BLaER1 treated with 17β-estradiol and CSF1 and Interleukin-3, amounts not matched to agents 10 nM and 100 nM (cell line): ENCODE measurements around the gene FKBP5.
"Not testable (repeated sequence)": the region's sequence is repeated elsewhere in the genome, so short reads cannot be mapped to it uniquely, and the experiment has no call there.

Source experiments
- H3K27ac ChIP-seq, 11 experiments: shearing (Covaris generic); formaldehyde crosslinking; 2 replicates each; pipeline ENCODE4 v1.8.1; 2022
- H3K27me3 ChIP-seq, 11 experiments: shearing (Covaris generic); formaldehyde crosslinking; 2 replicates each; pipeline ENCODE4 v1.8.1; 2022
- H3K36me3 ChIP-seq, 11 experiments: shearing (Covaris generic); formaldehyde crosslinking; 2 replicates each; pipeline ENCODE4 v1.8.1; 2022
- H3K4me1 ChIP-seq, 10 experiments: shearing (Covaris generic); formaldehyde crosslinking; 2 replicates each; pipeline ENCODE4 v1.8.1; 2022
- H3K4me2 ChIP-seq, 11 experiments: shearing (Covaris generic); formaldehyde crosslinking; 2 replicates each; pipeline ENCODE4 v1.8.1; 2022
- H3K4me3 ChIP-seq, 10 experiments: shearing (Covaris generic); formaldehyde crosslinking; 2 replicates each; pipeline ENCODE4 v1.8.1; 2022
- H3K9ac ChIP-seq, 11 experiments: shearing (Covaris generic); formaldehyde crosslinking; 2 replicates each; pipeline ENCODE4 v1.8.1; 2022
- H3K9me3 ChIP-seq, 11 experiments: shearing (Covaris generic); formaldehyde crosslinking; replicated peaks in 1 of 11; 2 replicates each; pipeline ENCODE4 v1.8.1; 2022
- H4K20me1 ChIP-seq, 11 experiments: shearing (Covaris generic); formaldehyde crosslinking; 2 replicates each; pipeline ENCODE4 v1.8.1; 2022
- Cebpa-rat ChIP-seq, 11 experiments: shearing (Covaris generic); IDR thresholded peaks; 2 replicates each; pipeline ENCODE4 v1.8.1; 2022

FKBP5 gene

DNA sequence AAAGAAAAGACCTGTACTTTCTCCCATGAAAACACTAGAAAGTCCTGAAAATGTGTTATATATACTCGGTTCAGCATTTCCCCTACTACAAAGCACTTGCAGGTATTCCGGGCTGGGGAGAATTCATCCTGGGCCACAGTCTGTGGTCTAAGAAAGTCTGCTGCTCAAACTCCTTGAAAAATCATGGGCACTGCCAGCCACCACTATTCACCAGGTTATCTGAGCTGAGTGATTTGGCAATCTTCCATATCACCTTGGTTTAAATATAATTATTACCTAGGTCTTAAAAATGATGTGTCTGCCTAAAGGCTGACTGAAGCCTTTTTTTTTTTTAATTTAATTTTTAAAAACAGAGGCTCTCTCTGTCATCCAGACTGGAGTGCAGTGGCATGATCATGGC lies 11.3 kb downstream of the FKBP5 start:
- no peak for TF ChIP-seq Cebpa-rat (IDR thresholded peaks at IDR 0.05)
- Histone ChIP-seq H3K4me2 (peak overlapping the region in 5 of 11 experiments; percentile 6 to 45 (median 9); a peak in 6 of 22 replicates), H3K9ac (no peak overlapping the region), H3K27me3 (no peaks in the 10 kb centered on the region), H3K4me1 (peaks cover 0 to 34% (median 13%) of the 10 kb centered on the region in 10 experiments; a peak in 12 of 20 replicates), H3K9me3 (no peaks in the 10 kb centered on the region), H3K4me3 (no peak overlapping the region), H3K36me3 (peaks cover 0 to 27% (median 9%) of the 10 kb centered on the region in 11 experiments; a peak in 15 of 22 replicates), H3K27ac (no peak overlapping the region), H4K20me1 (peaks cover 0 to 26% (median 5%) of the 10 kb centered on the region in 11 experiments; a peak in 6 of 22 replicates)

DNA sequence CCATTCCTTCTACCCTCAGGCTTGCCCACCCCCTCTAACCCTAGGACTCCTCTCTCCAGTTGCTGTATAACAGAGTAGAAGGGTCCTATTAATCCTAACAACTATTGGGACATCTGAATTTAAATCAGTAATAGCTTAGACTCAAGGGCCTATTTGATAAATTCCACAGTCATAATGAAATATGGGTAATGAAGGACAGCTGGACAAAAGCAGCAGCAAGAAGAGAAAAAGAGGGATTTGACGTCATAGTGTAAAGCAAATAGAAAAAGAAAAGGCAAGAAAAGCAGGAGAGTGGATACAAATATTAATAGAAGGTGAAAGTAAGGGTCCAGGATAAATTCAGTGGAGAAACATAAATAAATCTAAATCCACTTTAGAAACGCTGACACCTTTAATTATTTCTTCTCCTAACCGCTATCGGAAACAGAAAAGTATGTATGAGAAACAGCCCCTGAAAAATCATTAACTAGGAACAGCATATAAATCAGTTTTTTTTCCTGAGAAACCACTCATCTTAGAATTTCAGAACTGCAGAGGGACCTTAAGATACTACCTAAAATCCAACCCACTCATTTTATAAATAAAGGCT lies 12.8 kb downstream of the FKBP5 start:
- no peaks in the 10 kb centered on the region for H3K27me3 ChIP-seq
- no peak overlapping the region for H3K4me2 ChIP-seq
- H3K9ac ChIP-seq, result no peak overlapping the region
- H3K4me1 ChIP-seq, result peaks cover 0 to 41% (median 15%) of the 10 kb centered on the region in 10 experiments; a peak in 13 of 20 replicates
- peaks cover 0 to 20% (median 4%) of the 10 kb centered on the region in 11 experiments; a peak in 4 of 22 replicates for H4K20me1 ChIP-seq
- no peaks in the 10 kb centered on the region for H3K9me3 ChIP-seq
- peaks cover 0 to 32% (median 9%) of the 10 kb centered on the region in 11 experiments; a peak in 15 of 22 replicates for H3K36me3 ChIP-seq
- no peak for TF ChIP-seq Cebpa-rat (IDR thresholded peaks at IDR 0.05)
- no peak overlapping the region for H3K4me3 ChIP-seq
- no peak overlapping the region for H3K27ac ChIP-seq

GRCh38 chr6:35674594-35674993 lies 14.1 kb downstream of the FKBP5 start:
- H3K36me3 ChIP-seq, result peaks cover 0 to 30% (median 9%) of the 10 kb centered on the region in 11 experiments; a peak in 12 of 22 replicates
- no peaks in the 10 kb centered on the region for H3K9me3 ChIP-seq
- no peak for TF ChIP-seq Cebpa-rat (IDR thresholded peaks at IDR 0.05)
- no peak overlapping the region for H3K4me2 ChIP-seq
- no peak overlapping the region for H3K9ac ChIP-seq
- no peaks in the 10 kb centered on the region for H3K27me3 ChIP-seq
- H3K4me1 ChIP-seq, result peaks cover 8 to 53% (median 27%) of the 10 kb centered on the region in 10 experiments
- H3K27ac ChIP-seq, result no peak overlapping the region
- H3K4me3 ChIP-seq, result no peak overlapping the region
- peaks cover 0 to 20% (median 0%) of the 10 kb centered on the region in 11 experiments; a peak in 3 of 22 replicates for H4K20me1 ChIP-seq

- Histone ChIP-seq H3K27me3 (no peaks in the 10 kb centered on the region), H3K9ac (no peak overlapping the region), H3K4me1 (peaks cover 15 to 55% (median 35%) of the 10 kb centered on the region in 10 experiments), H3K4me3 (no peak overlapping the region), H3K36me3 (peaks cover 0 to 22% (median 2%) of the 10 kb centered on the region in 11 experiments; a peak in 8 of 22 replicates), H3K4me2 (peak overlapping the region in 5 of 11 experiments; percentile 21 to 57 (median 39); a peak in 7 of 22 replicates), H3K27ac (peak overlapping the region in 5 of 11 experiments; percentile 15 to 41 (median 20); a peak in 1 of 22 replicates), H3K9me3 (no peaks in the 10 kb centered on the region), H4K20me1 (peaks cover 0 to 14% (median 0%) of the 10 kb centered on the region in 11 experiments; a peak in 3 of 22 replicates)
- no peak for TF ChIP-seq Cebpa-rat (IDR thresholded peaks at IDR 0.05)
These were observed 15.0 kb downstream of the FKBP5 start for GRCh38 chr6:35673755-35674154.

- Histone ChIP-seq H3K4me1 (peaks cover 17 to 57% (median 38%) of the 10 kb centered on the region in 10 experiments), H3K36me3 (peaks cover 0 to 18% (median 0%) of the 10 kb centered on the region in 11 experiments; a peak in 5 of 22 replicates), H3K27ac (peak overlapping the region in 1 of 11 experiments; percentile 41; a peak in 1 of 22 replicates), H4K20me1 (peaks cover 0 to 11% (median 0%) of the 10 kb centered on the region in 11 experiments; a peak in 3 of 22 replicates), H3K4me2 (peak overlapping the region in 3 of 11 experiments; percentile 39 to 57 (median 50); a peak in 6 of 22 replicates)
- H3K9me3 ChIP-seq, H3K4me3 ChIP-seq, H3K27me3 ChIP-seq, H3K9ac ChIP-seq: not testable (repeated sequence)
These were observed 15.4 kb downstream of the FKBP5 start for GRCh38 chr6:35673284-35673666.

GRCh38 chr6:35670453-35670852 lies 18.3 kb downstream of the FKBP5 start:
- not testable (repeated sequence) for H3K4me3 ChIP-seq, H3K9me3 ChIP-seq, H3K27me3 ChIP-seq, H4K20me1 ChIP-seq
- H3K27ac ChIP-seq, result peak overlapping the region in 10 of 11 experiments; percentile 32 to 86 (median 82); a peak in 11 of 22 replicates
- H3K4me1 ChIP-seq, result peaks cover 33 to 67% (median 48%) of the 10 kb centered on the region in 10 experiments
- H3K4me2 ChIP-seq, result peak overlapping the region in 9 of 11 experiments; percentile 11 to 99 (median 83); a peak in 14 of 22 replicates
- H3K36me3 ChIP-seq, result peaks cover 0 to 18% (median 0%) of the 10 kb centered on the region in 11 experiments; a peak in 4 of 22 replicates
- peak overlapping the region in 1 of 11 experiments; percentile 77; a peak in 2 of 22 replicates for H3K9ac ChIP-seq

- no peak; a peak in 1 of 22 replicates for TF ChIP-seq Cebpa-rat (IDR thresholded peaks at IDR 0.05)
- H3K27me3 ChIP-seq, result no peaks in the 10 kb centered on the region
- H3K36me3 ChIP-seq, result peaks cover 0 to 18% (median 0%) of the 10 kb centered on the region in 11 experiments; a peak in 4 of 22 replicates
- H3K9me3 ChIP-seq, result peaks cover 0 to 6% (median 0%) of the 10 kb centered on the region in 11 experiments; a peak in 2 of 22 replicates
- peaks cover 38 to 76% (median 56%) of the 10 kb centered on the region in 10 experiments for H3K4me1 ChIP-seq
- H4K20me1 ChIP-seq, result 0 out of 22 replicates have a peak, but pooled peaks cover 0 to under 1% (median 0%) of the 10 kb centered on the region in 11 experiments
- H3K4me3 ChIP-seq, result peak overlapping the region in 7 of 10 experiments; percentile 25 to 49 (median 41); a peak in 10 of 20 replicates
- H3K9ac ChIP-seq, result peak overlapping the region; percentile 47 to 77 (median 67); a peak in 18 of 22 replicates
- H3K27ac ChIP-seq, result peak overlapping the region; percentile 68 to 86 (median 83)
- H3K4me2 ChIP-seq, result peak overlapping the region; percentile 58 to 99 (median 80)
These were observed 19.2 kb downstream of the FKBP5 start for GRCh38 chr6:35669451-35670045.

DNA sequence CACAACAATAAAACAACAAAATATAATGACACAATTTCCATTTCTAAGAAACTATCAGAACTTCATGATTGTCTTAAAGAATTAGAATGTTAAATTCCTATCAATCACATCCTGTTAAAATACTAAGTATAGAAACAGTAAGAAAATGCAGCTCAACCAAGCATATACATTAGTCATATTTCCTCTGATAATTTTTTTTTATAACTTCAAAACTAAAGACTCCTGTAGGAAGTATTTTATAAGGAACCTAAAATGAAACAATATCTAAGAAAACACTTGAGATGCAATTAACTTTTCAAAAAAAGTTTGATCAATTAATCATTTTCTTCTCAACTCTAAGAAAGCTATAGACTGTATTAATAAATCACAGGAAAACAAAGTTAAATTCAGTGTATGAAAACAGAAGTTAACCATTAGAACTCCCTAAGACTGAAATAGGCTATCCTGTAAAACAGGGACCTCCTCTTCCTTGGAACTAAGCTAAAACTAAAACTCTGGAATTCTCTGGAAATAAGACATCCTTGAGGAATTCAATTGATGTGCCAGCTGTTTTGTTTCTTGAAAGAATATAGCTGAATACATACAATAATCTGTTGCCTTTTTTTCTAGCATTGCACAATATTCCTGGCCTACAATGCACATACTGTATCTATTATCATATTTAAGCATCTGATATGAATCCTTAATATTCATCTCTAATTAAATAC lies 19.8 kb downstream of the FKBP5 start:
- Histone ChIP-seq H4K20me1 (peaks cover 0 to 7% (median 0%) of the 10 kb centered on the region in 11 experiments; a peak in 1 of 22 replicates), H3K4me2 (peak overlapping the region; percentile 58 to 99 (median 80)), H3K27ac (peak overlapping the region; percentile 68 to 86 (median 83)), H3K27me3 (no peaks in the 10 kb centered on the region), H3K9me3 (peaks cover 0 to 6% (median 0%) of the 10 kb centered on the region in 11 experiments; a peak in 2 of 22 replicates), H3K36me3 (peaks cover 0 to 18% (median 0%) of the 10 kb centered on the region in 11 experiments; a peak in 4 of 22 replicates), H3K9ac (peak overlapping the region in 10 of 11 experiments; percentile 53 to 78 (median 68); a peak in 20 of 22 replicates), H3K4me1 (peaks cover 43 to 80% (median 62%) of the 10 kb centered on the region in 10 experiments), H3K4me3 (peak overlapping the region; percentile 16 to 49 (median 32); a peak in 11 of 20 replicates)
- peak in 2 of 11 experiments; percentile 64 to 70; a peak in 4 of 22 replicates for TF ChIP-seq Cebpa-rat (IDR thresholded peaks at IDR 0.05)
